Cortex of kidney (tissue), 1 donor: ENCODE results near the gene MAGEA9B.
A peak's percentile ranks its signal among the peaks of the same experiment; 100 is the strongest.
"Not testable (repeated sequence)": the region's sequence is repeated elsewhere in the genome, so short reads cannot be mapped to it uniquely, and the experiment has no call there.

Source experiments
- DNase-seq: peaks from one replicate; lab custom pipeline; 2025; lab: John Stamatoyannopoulos, UW

The MAGEA9B gene, protein sequence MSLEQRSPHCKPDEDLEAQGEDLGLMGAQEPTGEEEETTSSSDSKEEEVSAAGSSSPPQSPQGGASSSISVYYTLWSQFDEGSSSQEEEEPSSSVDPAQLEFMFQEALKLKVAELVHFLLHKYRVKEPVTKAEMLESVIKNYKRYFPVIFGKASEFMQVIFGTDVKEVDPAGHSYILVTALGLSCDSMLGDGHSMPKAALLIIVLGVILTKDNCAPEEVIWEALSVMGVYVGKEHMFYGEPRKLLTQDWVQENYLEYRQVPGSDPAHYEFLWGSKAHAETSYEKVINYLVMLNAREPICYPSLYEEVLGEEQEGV

DNA sequence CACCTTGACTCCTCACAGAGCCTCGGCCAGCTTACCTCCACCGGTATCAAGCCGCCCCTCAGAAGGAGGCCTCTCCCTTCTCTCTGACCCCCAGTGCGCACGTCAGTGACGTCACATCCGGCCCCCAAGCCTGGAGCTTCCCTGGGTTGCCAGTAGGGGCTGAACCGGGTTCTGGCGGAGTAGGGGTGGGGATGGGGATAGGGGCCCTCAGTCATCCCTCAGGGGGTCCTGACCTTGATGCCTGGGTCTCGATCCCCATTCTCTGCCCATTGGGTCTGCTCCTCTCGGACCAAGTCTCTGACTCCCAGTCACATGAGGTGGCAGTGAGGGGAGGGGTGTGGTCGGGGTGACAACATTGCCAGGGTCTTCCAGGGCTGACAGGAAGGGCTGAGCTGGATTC lies at the start of gene MAGEA9B:
Gene MAGEA9B (minus strand): TSS at position 101 of the 400 bp plus-strand sequence. CDS start 4,280 bp downstream, outside the sequence.
- DNase-seq, result not testable (repeated sequence)

DNA sequence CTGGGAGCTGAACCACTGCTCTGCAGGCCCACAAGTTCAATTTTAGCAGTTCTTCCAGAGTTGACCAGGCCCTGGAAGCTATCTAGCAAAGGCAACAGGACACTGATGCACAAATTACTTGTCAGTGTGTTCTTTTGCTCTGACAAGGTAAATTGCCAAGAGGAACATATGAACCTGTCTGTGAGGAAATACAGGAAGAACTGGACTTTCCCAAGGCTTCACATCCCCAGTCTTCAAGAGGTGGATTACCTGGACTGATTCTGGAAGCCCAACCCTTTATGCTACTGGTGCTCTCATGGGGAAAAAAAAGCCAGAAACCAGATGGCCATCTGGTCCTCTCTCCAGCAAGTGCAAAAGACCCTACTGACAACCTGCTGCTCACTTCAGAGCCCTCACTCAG lies 46.3 kb upstream of the MAGEA9B start:
- no peak for DNase-seq

DNA sequence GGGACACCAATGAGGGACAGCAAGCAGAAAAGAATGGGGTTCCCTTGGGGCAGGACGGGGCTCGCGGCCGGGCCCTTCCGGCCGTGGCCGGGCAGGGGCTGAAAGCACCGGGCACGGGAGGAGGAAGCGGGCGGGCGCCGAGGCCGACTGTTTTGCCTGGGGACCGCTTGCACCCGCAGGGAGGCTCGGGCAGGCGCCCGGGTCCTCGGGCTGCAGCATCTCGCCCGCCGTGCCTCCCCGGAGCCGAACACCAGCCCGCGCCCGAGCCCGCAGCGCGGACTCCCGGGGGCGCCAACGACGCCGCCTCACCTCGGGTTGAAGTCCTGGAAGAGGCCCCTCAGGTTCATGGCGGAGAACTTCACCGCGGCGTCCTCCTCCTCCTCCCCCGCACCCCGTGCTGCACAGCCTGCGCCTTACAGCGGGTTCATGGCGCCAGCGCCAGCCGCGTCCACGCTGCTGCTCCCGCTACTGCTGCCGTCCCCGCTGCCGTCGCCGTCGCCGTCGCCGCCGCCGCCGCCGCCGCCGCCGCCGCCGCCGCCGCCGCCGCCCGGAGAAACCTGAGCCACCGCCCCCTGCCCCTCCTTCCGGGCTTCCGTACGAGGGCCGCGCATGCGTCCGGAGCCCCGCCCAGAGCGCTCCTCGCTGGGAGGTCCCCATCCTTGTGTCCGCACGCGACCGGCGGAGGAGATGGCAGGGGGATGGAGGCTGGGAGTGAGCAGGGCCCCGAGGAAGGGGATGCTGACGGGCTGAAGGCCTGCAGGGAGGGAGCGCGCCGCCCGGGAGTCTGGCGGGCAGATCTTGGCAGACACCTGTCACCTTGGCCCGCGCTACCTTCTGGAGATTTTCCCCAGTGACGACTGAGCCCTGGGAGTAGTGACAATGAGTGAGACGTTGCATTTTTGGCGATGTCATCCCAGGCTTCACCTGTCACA lies 44.2 kb upstream of the MAGEA9B start, which contains the start of gene TMEM185A:
Gene TMEM185A (minus strand): TSS at position 559 of the 932 bp plus-strand sequence. CDS start 212 bp downstream, at position 347.
- DNase-seq, result peak; percentile 8

DNA sequence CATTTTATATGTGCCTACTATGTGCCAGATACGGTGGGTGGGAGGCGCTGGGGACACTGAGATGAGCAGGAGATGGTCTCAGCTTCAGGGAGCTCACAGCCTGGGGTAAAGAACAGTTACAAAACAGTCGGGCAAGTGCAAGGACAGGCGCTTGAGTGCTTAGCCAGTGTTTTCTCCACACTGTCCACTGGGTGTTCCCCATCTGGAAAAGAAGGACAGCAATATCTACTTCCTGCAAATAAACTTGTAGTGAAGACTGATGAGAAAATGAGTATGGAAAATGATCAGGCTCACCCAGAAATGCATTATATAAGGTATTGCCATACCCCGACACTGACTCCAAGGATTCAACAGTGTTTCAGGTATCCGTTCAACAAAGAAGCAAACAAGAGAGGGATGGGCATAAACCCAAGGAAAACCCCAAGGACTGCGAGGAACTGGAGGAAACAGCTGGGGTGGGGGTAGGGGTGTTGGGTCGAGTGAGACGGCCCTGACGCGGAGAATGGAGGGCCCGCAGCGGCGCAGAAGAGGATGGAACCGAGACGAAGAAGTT lies 43.5 kb upstream of the MAGEA9B start:
- DNase-seq, result no peak

DNA sequence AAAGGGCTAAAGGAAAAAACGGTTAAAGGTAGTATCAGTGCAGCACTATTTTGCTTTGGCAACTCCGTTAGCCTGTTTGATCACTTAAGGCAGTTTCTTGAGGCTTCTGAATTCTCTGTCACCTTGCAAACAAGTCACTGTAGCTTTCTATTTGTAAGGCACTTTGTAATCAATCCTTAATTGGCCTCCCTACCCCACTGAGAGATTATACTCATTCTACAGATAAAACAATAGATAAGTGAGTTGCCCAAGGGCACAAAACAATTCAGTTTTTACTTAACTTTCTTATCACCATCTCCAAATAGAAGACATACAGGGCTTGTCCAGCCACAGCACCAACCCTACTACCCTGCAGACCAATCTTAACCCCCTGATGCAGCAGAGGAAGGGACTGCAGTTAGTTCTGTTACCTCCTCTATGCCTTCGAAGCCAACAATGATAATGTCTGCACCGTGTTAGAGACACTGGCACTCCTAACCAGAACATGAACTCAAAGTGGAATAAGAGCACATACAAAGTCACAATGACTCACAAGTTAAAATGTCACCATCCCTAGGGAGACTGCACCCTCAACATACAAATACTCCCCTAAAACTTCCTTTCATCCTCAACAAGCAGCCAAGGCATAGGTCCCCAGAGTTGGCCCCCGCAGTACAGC lies 42.6 kb upstream of the MAGEA9B start:
- no peak for DNase-seq

DNA sequence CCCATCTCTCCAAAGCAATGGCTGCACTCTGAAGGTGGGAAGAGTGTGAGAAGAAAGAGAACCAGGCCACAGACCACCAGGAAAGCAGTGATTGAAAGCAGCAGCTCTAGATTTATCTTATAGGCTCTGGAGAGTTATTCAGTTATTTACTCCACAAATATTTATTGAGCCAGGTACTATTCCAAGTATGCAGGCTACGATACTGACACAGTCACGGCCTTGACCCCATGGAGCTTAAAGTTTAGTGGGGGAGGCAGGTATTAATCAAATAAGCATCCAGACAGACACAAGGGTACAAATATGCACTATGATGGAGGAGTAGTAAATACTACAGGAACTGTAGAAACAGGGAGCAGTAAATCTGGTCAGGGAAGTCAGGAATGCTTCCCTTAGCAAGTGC lies 41.5 kb upstream of the MAGEA9B start:
- DNase-seq, result no peak

DNA sequence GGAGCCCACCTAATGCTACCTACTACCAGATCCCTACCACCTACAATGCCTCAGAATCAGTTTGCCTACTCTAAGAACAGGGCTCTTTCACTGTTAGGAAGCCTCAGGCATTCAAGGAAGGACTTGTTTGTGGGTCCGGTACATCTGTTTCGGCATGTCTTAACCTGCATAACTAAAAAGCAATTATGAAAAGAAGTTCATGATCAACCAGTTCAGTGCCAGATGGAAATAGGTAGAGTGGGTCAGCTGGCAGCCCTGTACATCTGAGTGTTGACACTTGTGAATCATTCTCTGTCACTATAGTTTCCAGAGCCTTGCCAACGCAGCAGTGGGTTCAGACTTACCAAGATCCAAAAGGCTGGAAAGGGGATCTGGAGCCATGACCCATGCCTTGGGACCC lies 41.0 kb upstream of the MAGEA9B start:
- no peak for DNase-seq

DNA sequence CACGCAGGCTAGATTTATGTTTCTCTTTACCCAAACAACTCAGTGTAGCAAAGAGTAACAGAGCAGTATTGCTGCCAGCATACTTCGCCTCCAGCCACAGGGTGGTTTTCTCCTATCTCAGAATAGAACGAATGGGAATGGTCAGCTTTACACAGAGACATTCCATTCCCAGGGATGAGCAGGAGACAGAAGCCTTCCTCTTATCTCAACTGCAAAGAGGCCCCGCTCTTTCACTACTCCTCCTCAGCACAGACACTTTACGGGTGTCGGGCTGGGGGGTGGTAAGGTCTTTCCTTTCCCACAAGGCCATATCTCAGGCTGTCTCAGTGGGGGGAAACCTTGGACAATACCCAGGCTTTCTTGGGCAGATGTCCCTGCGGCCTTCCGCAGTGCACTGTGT lies 39.6 kb upstream of the MAGEA9B start:
- not testable (repeated sequence) for DNase-seq

DNA sequence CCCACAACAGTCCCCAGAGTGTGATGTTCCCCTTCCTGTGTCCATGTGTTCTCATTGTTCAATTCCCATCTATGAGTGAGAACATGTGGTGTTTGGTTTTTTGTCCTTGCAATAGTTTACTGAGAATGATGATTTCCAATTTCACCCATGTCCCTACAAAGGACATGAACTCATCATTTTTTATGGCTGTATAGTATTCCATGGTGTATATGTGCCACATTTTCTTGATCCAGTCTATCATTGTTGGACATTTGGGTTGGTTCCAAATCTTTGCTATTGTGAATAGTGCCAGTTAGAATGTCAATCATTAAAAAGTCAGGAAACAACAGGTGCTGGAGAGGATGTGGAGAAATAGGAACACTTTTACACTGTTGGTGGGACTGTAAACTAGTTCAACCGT lies 32.4 kb upstream of the MAGEA9B start:
- not testable (repeated sequence) for DNase-seq

DNA sequence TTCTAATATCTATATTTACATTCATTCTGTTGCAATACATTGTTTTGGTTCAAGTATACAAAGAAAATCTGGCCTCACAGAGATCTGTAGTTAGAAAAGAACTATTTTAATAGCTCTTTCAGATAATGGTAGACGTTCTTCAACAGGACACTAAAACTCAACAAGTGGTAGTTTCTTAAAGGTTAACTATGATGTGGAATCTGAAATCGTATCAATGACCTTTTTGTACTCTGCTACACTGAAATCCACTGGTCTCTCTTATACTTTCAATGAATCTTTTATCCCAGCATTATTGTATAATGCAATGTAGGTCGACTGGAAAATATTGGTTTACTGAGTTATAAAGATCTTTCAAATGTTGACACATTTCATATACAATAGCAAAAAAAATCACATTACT lies 31.6 kb upstream of the MAGEA9B start:
- DNase-seq, result no peak

DNA sequence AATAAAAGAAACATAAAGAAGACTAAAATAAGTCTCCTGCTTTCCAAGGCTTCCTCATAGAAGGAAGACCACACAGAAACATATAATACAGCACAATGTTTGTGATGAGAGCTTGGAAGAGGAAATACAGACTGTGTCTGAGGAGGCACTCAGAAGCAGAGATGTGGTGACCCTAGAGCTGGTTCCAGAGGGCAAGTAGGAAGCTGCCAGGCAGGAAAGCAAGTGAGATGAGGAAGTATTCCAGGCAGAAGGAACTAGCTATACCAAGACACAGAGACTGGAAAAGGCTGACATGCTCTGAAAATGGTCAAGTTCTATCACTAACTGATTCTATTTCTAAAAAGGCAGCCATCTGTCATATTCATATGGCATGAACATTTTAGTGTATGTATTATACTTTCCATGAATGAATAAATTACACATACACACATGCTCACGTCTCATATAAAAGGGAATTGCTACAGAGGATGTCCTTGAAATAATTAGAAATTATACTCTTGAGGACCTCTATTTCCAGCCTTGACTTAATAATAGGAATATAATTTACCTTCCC lies 24.4 kb upstream of the MAGEA9B start:
- no peak for DNase-seq

DNA sequence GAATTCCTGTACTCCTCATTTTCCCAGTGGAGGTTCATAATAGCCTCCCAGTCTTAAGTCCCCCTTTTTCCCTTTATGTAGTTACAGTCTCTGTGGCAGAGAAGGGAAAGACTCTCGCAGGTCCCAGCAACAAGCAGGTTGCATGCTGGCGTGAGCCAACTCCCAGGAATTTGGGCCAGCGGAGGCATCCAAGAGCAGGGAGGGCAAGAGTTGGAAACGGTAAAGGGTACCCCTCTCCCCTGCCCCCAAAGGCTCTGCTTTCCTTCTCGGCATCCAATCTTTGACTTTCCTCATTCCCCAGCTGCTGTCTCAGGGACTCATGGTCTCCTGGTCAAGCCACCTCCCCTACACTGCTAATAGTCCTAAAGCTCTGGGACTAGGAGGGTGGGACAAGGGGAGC lies 23.3 kb upstream of the MAGEA9B start:
- no peak for DNase-seq

DNA sequence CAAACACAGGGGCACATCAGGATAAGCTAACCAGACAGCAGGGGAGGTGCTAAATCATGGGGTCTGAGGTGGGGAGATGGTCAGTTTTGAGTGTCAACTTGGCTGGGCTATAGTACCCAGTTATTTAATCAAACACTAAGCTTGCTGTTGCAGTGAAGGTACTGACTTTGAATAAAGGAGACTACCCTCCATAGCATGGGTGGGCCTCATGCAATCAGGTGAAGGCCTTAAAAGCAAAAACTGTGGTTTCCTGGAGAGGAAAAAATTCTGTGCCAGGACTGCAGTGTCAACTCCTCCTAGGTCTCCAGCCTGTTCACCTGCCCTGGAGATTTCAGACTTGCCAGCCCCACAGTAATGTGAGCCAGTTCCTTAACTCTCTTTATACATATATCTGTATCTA lies 20.4 kb upstream of the MAGEA9B start:
- DNase-seq, result no peak

DNA sequence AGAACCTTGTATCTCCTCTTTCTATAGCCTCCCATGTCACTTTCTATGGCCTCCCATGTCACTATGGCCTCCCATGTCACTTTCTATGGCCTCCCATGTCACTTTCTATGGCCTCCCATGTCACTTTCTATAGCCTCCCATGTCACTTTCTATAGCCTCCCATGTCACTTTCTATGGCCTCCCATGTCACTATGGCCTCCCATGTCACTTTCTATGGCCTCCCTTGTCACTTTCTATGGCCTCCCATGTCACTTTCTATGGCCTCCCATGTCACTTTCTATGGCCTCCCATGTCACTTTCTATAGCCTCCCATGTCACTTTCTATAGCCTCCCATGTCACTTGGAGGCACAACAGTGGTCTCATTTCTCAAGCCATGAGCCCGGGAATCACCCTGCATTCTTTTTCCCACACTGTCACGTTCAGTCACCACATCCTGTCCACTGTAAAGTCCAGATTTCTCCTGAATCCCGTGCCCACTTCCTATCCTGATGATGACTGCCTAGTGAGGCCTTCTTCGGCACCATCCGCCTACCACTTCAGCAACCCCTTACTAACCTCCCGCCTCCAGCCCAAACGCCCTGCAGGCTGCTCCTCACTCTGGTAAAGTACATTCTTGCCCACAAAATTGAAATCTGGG lies 18.1 kb upstream of the MAGEA9B start:
- not testable (repeated sequence) for DNase-seq

DNA sequence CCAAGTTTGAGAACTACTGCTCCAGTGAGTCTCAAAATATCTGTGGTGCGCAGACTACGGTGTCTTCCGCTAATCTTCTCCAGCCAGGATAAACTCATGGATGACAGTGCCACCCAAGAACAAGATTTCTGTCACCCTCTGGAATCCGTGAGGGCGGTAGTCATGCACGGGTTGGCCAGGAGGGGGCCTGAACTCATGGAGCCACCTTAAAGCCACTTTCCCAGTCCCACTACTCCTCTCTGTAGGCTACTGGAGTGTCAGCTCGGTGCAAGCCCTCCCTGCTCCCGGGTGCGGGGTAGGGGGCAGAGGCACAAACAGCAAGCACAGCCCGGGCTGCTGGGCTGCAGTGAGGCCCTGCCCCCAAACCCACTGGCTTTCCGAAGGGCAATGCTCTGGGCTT lies 11.3 kb upstream of the MAGEA9B start:
- DNase-seq, result not testable (repeated sequence)

DNA sequence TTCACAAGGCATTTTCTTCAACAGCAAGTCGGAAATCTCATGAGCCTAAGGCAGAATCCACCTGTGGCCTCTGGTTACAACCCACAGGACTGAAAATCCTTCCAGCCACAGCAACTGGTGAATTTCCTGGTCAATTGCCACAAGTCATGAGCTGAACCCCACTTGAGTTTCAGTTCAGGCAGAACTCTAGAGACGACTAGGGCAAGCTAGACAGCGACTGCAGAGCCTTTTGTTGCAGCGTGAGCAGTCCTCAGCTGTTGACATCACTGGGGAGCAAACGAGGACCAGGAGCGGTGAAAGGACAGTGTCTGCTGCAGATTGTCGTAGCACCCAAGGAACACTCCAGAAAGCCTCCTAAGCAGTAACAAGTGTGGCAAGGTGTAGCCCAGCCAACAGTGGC lies 8.7 kb upstream of the MAGEA9B start:
- DNase-seq, result not testable (repeated sequence)

DNA sequence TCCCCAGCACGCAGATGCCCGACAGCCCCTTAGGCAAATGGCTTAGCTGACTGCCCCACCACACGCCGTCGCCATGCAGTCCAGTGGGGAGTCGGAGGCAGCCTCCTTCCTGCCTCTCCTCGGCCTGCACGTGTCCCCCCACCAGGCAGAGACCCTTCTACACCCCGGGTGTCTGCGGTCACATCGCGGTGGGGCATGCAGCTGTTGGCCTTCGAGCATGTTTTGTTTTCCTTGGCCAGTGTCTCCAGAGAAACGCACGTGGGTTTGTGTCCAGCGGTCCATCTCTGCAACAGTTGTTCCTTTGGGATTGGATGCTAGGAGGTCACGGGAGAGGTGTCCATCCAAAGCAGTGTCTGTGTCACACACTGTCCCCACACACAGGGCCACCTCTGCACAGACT lies 8.0 kb upstream of the MAGEA9B start, which contains the start of gene HSFX2:
Gene HSFX2 (minus strand): TSS at position 101 of the 400 bp plus-strand sequence. CDS start 614 bp downstream, outside the sequence.
- not testable (repeated sequence) for DNase-seq

DNA sequence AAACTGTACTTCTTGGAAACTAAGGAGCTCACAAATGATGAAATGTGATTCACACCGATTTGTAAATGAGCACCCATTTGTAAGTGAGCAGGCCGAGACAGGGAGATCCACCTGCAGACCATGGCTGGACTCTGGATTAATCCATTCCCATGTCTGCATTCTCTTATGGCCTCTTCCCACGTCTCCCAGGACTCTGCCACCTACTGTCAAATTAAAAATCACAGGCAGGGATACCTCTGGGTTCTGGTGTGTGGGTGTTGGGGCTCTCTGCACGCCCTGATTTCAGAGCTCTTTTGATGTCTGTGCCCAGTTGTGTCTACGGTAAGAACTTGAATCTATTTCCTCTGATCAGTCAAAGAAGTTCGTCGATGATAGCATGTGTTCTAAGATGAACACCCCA lies 3.7 kb upstream of the MAGEA9B start:
- DNase-seq, result not testable (repeated sequence)

DNA sequence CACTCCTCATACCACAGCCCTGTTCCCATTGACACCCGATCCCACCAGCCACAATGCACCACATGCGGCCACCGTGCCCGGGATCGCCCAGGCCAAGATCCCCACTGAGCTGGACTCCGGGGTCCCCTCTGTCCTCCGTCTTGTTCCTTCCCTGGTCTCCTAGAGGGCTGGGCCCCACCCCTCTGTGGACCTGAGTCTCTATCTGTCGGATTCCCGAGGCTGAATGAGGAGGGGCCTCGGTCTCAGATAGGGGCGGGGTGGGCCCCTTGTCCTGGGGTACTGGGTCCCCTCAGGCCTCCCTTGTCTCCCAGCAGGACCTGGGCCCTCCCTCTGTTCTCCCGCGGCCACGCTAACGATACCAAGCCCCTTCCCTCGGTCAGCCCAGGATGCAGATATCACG lies 1.6 kb downstream of the MAGEA9B start:
- not testable (repeated sequence) for DNase-seq

DNA sequence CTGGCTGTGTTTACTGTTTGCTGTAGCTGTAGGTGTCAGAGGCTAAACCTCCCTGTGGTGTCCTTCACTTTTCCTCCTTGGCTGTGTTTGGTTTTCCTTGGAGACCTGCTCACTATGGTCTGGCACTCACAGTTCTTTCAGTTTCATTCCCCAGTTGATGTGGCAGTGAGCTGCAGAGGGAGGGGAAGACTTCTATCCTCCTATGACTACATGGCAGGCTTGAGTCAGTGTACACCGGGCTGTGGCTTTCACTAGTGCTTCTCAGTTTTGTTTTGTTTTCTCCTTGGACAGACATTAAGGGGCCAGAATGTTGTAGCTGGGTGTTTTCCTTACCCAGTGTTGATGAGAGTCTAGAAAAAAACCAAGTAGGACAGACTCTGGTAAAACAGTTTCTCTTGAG lies 13.8 kb downstream of the MAGEA9B start:
- not testable (repeated sequence) for DNase-seq

DNA sequence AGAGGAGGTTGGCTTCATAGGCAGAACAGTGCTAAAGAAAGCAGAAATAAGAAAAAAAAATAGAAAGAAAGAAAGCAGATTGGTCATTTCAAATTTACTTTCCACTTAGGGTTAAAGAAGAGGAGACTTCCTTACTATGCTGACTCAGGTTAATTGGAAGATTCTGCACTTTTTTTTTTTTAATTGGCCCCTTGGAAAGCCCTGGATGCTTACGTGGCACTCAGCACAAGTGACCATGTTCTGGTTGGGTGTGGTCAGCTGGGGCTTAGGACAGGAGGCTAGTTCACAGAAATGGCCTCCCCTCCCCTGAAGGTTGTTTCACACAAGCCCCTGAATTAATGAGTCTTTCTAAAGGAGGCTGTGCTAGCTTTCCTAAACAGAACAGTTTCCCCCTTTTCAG lies 14.5 kb downstream of the MAGEA9B start:
- DNase-seq, result no peak
